Smooth muscle cell (in vitro differentiated cells): ENCODE data around the gene ZBTB8OS. TPM values are rescaled to one million over a fixed set of nuclear protein-coding genes. Genes with fewer than 3 reads are reported as not detected.

Experiments
- DNase-seq: peaks from one replicate; lab custom pipeline; 2025; ENCODE audit not compliant: unreplicated experiment; lab: John Stamatoyannopoulos, UW
- H2AFZ ChIP-seq: fragments of 200-600 bp; sonication (generic); 2 replicates; pipeline ENCODE4 v1.6.0; 2016; ENCODE audit warnings: antibody characterized with exemption, low read depth, mild to moderate bottlenecking
- H3F3A ChIP-seq: fragments of 200-600 bp; sonication (generic); 2 replicates; pipeline ENCODE4 v1.6.0; 2017; ENCODE audit warnings: antibody characterized with exemption, low read depth
- H3K27ac ChIP-seq: fragments of 200-600 bp; sonication (generic); 2 replicates; pipeline ENCODE4 v1.5.1; 2016; ENCODE audit warnings: low read depth, mild to moderate bottlenecking
- H3K27me3 ChIP-seq: fragments of 200-600 bp; sonication (generic); 2 replicates; pipeline ENCODE4 v1.6.1; 2016; ENCODE audit warnings: low read depth, mild to moderate bottlenecking
- H3K36me3 ChIP-seq: fragments of 200-600 bp; sonication (generic); 2 replicates; pipeline ENCODE4 v1.5.1; 2016; ENCODE audit warnings: low read depth
- H3K4me1 ChIP-seq: fragments of 200-600 bp; sonication (generic); 2 replicates; pipeline ENCODE4 v1.5.1; 2016; ENCODE audit warnings: low read depth
- H3K4me2 ChIP-seq: fragments of 200-600 bp; sonication (generic); 2 replicates; pipeline ENCODE4 v1.6.0; 2016; ENCODE audit warnings: mild to moderate bottlenecking
- H3K4me3 ChIP-seq: fragments of 200-600 bp; sonication (generic); 2 replicates; pipeline ENCODE4 v1.5.1; 2016; ENCODE audit warnings: mild to moderate bottlenecking
- H3K79me2 ChIP-seq: fragments of 200-600 bp; sonication (generic); 2 replicates; pipeline ENCODE4 v1.6.0; 2016; ENCODE audit warnings: low read depth, mild to moderate bottlenecking
- H3K9ac ChIP-seq: fragments of 200-600 bp; sonication (generic); 2 replicates; pipeline ENCODE4 v1.6.0; 2016; ENCODE audit warnings: low read depth
- H3K9me3 ChIP-seq: fragments of 200-600 bp; sonication (generic); replicated peaks from 2 replicates; pipeline ENCODE4 v1.5.1; 2016; ENCODE audit warnings: low read depth
- H4K20me1 ChIP-seq: fragments of 200-600 bp; sonication (generic); 2 replicates; pipeline ENCODE4 v1.6.0; 2016; ENCODE audit warnings: low read depth
- CTCF ChIP-seq: fragments of 200-600 bp; sonication (generic); IDR thresholded peaks from 2 replicates; pipeline ENCODE4 v1.5.1; 2017; ENCODE audit warnings: borderline replicate concordance, mild to moderate bottlenecking, antibody characterized with exemption; ENCODE audit not compliant: insufficient read depth, poor library complexity, severe bottlenecking
- WGBS: methylation state at CpG from one replicate; pipeline ENCODE4 v1.1.7; 2016; ENCODE audit warnings: low lambda C conversion rate; 5-methylcytosine and 5-hydroxymethylcytosine counted together
- polyA plus RNA-seq: library from polyadenylated mRNA; unstranded; fragments of >200 nt; fragmentation: Nextera tagmentation; extraction: Ambion mirVana; gene quantifications from 2 replicates; pipeline ENCODE4 v1.2.1, GENCODE V29; 2016
- total RNA-seq: library from RNA; depleted of rRNA; stranded (reverse); fragments of >200 nt; gene quantifications from 2 replicates; pipeline ENCODE4 v1.2.3, GENCODE V29; 2014

ZBTB8OS gene
- total and polyA plus RNA-seq, 2 experiments from 2014 or later, result 33.3 to 39.5 TPM

DNA sequence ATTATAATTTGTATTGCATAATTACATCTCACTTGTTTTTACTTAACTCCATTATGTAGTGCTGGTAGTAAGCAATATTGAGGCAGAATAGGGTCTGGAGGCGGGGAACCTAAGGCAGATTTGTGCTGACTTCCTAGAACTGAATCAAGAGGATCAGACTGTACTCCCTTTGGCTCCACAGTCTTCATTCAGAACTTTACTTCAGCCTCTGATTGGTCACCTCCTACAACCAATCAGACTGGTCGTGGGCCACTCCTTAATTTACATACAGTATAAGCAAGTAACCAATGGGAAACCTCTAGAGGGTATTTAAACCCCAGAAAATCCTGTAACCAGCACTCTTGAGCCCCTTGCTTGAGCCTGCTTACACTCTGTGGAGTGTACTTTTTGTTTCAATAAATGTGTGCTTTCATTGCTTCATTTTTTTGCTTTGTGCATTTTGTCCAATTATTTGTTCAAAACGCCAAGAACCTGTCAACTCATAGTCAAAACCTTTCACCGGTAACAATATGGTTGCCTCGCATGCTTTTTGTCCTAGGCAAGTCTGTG is 31.6 kb downstream of the ZBTB8OS start:
- TF ChIP-seq CTCF, result no peak
- H2AFZ ChIP-seq, result no peak overlapping the region

DNA sequence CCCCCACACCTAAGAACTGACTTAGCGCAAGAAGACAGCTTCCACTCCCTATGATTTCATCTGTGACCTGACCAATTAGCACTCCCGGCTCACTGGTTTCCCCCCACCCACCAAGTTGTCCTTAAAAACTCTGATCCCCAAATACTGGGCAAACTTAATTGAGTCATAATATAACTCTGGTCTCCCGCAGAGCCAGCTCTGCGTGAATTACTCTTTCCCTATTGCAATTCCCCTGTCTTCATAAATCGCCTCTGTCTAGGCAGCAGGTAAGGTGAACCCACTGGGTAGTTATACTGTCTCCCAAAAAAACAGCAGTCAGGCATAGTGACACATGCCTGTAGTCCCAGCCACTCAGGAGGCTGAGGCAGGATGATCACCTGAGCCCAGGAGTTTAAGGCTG is 36.9 kb downstream of the ZBTB8OS start:
- WGBS, result 91% methylated on average over 5 of the region's 5 CpGs
- H3K36me3 ChIP-seq, result no peaks in the 10 kb centered on the region
- no peak overlapping the region for H2AFZ ChIP-seq
- no peak overlapping the region for H3K27ac ChIP-seq
- no peak overlapping the region for H3K4me3 ChIP-seq
- H3K79me2 ChIP-seq, result no peaks in the 10 kb centered on the region
- H4K20me1 ChIP-seq, result peaks cover 14% of the 10 kb centered on the region
- H3K9ac ChIP-seq, result no peak overlapping the region
- no peaks in the 10 kb centered on the region for H3K27me3 ChIP-seq
- DNase-seq, result no peak
- no peak for TF ChIP-seq CTCF
- H3K4me2 ChIP-seq, result no peak overlapping the region
- peaks cover 4% of the 10 kb centered on the region for H3F3A ChIP-seq
- no peaks in the 10 kb centered on the region for H3K4me1 ChIP-seq
- H3K9me3 ChIP-seq, result no peaks in the 10 kb centered on the region

More for the DNA sequence above, 31.6 kb downstream of the ZBTB8OS start:
- Histone ChIP-seq H3K4me2 (no peak overlapping the region), H3K4me1 (no peaks in the 10 kb centered on the region), H3K79me2 (no peaks in the 10 kb centered on the region), H4K20me1 (peaks cover 9% of the 10 kb centered on the region), H3F3A (no peaks in the 10 kb centered on the region), H3K9ac (no peak overlapping the region), H3K4me3 (no peak overlapping the region), H3K27me3 (no peaks in the 10 kb centered on the region), H3K9me3 (no peaks in the 10 kb centered on the region), H3K36me3 (peaks cover 3% of the 10 kb centered on the region), H3K27ac (no peak overlapping the region)
- no peak for DNase-seq
- WGBS, result 98% methylated on average over 5 of the region's 5 CpGs

DNA sequence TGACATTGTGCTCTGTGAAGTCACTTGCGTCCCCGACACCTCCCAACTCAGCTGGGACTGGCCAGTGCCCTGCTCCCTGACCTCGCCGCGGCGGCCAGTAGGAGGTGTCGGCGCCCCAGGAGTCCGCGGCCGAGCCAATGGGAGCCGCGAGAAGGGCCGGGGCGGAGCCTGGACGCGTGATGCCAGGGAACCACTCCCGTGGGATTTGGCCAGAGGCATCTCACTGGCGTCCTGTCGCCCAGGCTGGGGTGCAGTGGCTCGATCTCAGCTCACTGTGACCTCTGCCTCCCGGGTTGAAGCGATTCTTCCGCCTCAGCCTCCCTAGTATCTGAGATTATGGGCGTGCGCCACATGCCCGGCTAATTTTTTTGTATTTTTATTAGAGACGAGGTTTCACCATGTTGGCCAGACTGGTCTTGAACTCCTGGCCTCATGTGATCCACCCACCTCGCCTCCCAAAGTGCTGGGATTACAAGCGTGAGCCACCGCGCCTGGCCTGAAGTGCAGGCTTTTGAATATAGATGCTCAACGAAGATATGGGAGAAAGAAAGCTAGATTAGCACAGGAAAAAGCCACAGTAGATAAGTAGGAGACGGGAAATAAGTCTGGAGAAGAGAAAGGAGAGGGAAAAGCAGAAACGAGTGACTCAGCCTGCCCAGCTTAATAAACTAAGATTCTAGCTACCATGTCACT is 38.0 kb downstream of the ZBTB8OS start:
- Histone ChIP-seq H3K9ac (no peak overlapping the region), H3K27ac (peak overlapping the region; percentile 4), H4K20me1 (peaks cover 14% of the 10 kb centered on the region), H3K27me3 (no peaks in the 10 kb centered on the region), H3K9me3 (no peaks in the 10 kb centered on the region), H3K36me3 (no peaks in the 10 kb centered on the region), H3K4me2 (peak overlapping the region; percentile 83), H3K4me3 (peak overlapping the region; percentile 47), H2AFZ (no peak overlapping the region), H3F3A (peaks cover 4% of the 10 kb centered on the region), H3K79me2 (no peaks in the 10 kb centered on the region), H3K4me1 (no peaks in the 10 kb centered on the region)
- 5% methylated on average over 35 of the region's 35 CpGs for WGBS
- no peak for TF ChIP-seq CTCF
- peak; percentile 13 for DNase-seq

GRCh38 chr1:32611859-32612188 is 38.5 kb downstream of the ZBTB8OS start:
- Histone ChIP-seq H3K9me3 (no peaks in the 10 kb centered on the region), H3F3A (peaks cover 4% of the 10 kb centered on the region), H3K27ac (no peak overlapping the region), H3K27me3 (no peaks in the 10 kb centered on the region), H4K20me1 (peaks cover 14% of the 10 kb centered on the region), H3K36me3 (no peaks in the 10 kb centered on the region), H3K4me2 (peak overlapping the region; percentile 83), H3K4me1 (no peaks in the 10 kb centered on the region), H3K9ac (no peak overlapping the region), H3K4me3 (peak overlapping the region; percentile 47), H2AFZ (no peak overlapping the region), H3K79me2 (no peaks in the 10 kb centered on the region)
- DNase-seq, result no peak
- no peak for TF ChIP-seq CTCF
- WGBS, result 23% methylated on average over 12 of the region's 12 CpGs
